HG03442 (cell line): ENCODE results near the gene EMP2.

ENCODE experiments used
- ATAC-seq: cut with Tn5 transposase; IDR thresholded peaks from one replicate; pipeline ENCODE4 v1.9.1; 2021; ENCODE audit warnings: mild to moderate bottlenecking, moderate library complexity; ENCODE audit not compliant: unreplicated experiment

EMP2 gene

GRCh38 chr16:10493276-10493675 lies 87.1 kb downstream of the EMP2 start:
- no peak for ATAC-seq

GRCh38 chr16:10490141-10490540 lies 90.3 kb downstream of the EMP2 start:
- ATAC-seq, result no peak

- no peak for ATAC-seq
These were observed 94.6 kb downstream of the EMP2 start for GRCh38 chr16:10485698-10486382.

GRCh38 chr16:10485159-10485558 lies 95.2 kb downstream of the EMP2 start:
- ATAC-seq, result no peak

- ATAC-seq, result no peak
These were observed 100.2 kb downstream of the EMP2 start for GRCh38 chr16:10480151-10480550.
